GM21447 (cell line): ENCODE results near the gene RNF182.
"Not testable (repeated sequence)": the region's sequence is repeated elsewhere in the genome, so short reads cannot be mapped to it uniquely, and the experiment has no call there.

Source experiments
- ATAC-seq: cut with Tn5 transposase; IDR thresholded peaks from one replicate; pipeline ENCODE4 v1.9.1; 2021; ENCODE audit not compliant: unreplicated experiment

The RNF182 gene

GRCh38 chr6:13916230-13916944 is 8.4 kb upstream of the RNF182 start:
- no peak for ATAC-seq

- ATAC-seq, result no peak
Measured at GRCh38 chr6:13917141-13917540, 7.6 kb upstream of the RNF182 start.

GRCh38 chr6:13918686-13919250 is 6.0 kb upstream of the RNF182 start:
- no peak for ATAC-seq

GRCh38 chr6:13919861-13920260 is 4.9 kb upstream of the RNF182 start:
- no peak for ATAC-seq

- no peak for ATAC-seq
Measured at GRCh38 chr6:13920552-13920951, 4.2 kb upstream of the RNF182 start.

GRCh38 chr6:13922750-13923149 is 2.0 kb upstream of the RNF182 start:
- no peak for ATAC-seq

GRCh38 chr6:13923527-13924145 is 1.1 kb upstream of the RNF182 start:
- no peak for ATAC-seq

- no peak for ATAC-seq
Measured at GRCh38 chr6:13924146-13924948, 405 bp upstream of the RNF182 start.

- no peak for ATAC-seq
Measured at GRCh38 chr6:13926378-13926777, 1.6 kb downstream of the RNF182 start.

- no peak for ATAC-seq
Measured at GRCh38 chr6:13927203-13927602, 2.5 kb downstream of the RNF182 start.

- no peak for ATAC-seq
Measured at GRCh38 chr6:13929196-13929595, 4.4 kb downstream of the RNF182 start.

- ATAC-seq, result no peak
Measured at GRCh38 chr6:13931797-13932402, 7.1 kb downstream of the RNF182 start.

GRCh38 chr6:13932785-13933184 is 8.0 kb downstream of the RNF182 start:
- no peak for ATAC-seq

- no peak for ATAC-seq
Measured at GRCh38 chr6:13934721-13935120, 10.0 kb downstream of the RNF182 start.

- ATAC-seq, result no peak
Measured at GRCh38 chr6:13935190-13935880, 10.6 kb downstream of the RNF182 start.

GRCh38 chr6:13935881-13936261 is 11.1 kb downstream of the RNF182 start:
- ATAC-seq, result not testable (repeated sequence)

- ATAC-seq, result no peak
Measured at GRCh38 chr6:13941902-13942301, 17.1 kb downstream of the RNF182 start.

GRCh38 chr6:13943943-13944342 is 19.2 kb downstream of the RNF182 start:
- ATAC-seq, result no peak

- no peak for ATAC-seq
Measured at GRCh38 chr6:13946506-13946905, 21.8 kb downstream of the RNF182 start.

- no peak for ATAC-seq
Measured at GRCh38 chr6:13947611-13948178, 22.9 kb downstream of the RNF182 start.
